PFSK-1 (cell line): ENCODE results near the gene CPTP.

Source experiments
- FOXP2 ChIP-seq: optimal IDR thresholded peaks from 2 replicates; pipeline ENCODE3; 2011; ENCODE audit warnings: borderline replicate concordance, control low read depth, inconsistent platforms; ENCODE audit not compliant: insufficient read depth; ENCODE audit errors: extremely low read length, extremely low read depth
- POLR2AphosphoS5 ChIP-seq: IDR thresholded peaks from 2 replicates; pipeline ENCODE4 v1.6.1; 2012; ENCODE audit warnings: low read depth, mild to moderate bottlenecking, control low read depth, low read length, moderate library complexity
- SIN3A ChIP-seq: IDR thresholded peaks from 2 replicates; pipeline ENCODE4 v1.6.1; 2012; ENCODE audit warnings: mild to moderate bottlenecking, low read length, moderate library complexity, borderline replicate concordance; ENCODE audit not compliant: insufficient read depth
- TAF1 ChIP-seq: IDR thresholded peaks from 2 replicates; pipeline ENCODE4 v1.6.1; 2012; ENCODE audit warnings: low read length, control low read depth, borderline replicate concordance; ENCODE audit not compliant: insufficient read depth
- TF ChIP-seq, protein P1 (sequence below), 2 experiments: IDR thresholded peaks; 2 replicates each; pipeline versions ENCODE4 v1.6.1 to v1.8.0; 2011 to 2012; ENCODE audit warnings: low read depth in 2 of 2, low read length in 2 of 2, control low read depth in 1 of 2, inconsistent platforms in 1 of 2, mild to moderate bottlenecking in 1 of 2, moderate library complexity in 1 of 2; ENCODE audit not compliant: insufficient read depth in 1 of 2

DNA sequence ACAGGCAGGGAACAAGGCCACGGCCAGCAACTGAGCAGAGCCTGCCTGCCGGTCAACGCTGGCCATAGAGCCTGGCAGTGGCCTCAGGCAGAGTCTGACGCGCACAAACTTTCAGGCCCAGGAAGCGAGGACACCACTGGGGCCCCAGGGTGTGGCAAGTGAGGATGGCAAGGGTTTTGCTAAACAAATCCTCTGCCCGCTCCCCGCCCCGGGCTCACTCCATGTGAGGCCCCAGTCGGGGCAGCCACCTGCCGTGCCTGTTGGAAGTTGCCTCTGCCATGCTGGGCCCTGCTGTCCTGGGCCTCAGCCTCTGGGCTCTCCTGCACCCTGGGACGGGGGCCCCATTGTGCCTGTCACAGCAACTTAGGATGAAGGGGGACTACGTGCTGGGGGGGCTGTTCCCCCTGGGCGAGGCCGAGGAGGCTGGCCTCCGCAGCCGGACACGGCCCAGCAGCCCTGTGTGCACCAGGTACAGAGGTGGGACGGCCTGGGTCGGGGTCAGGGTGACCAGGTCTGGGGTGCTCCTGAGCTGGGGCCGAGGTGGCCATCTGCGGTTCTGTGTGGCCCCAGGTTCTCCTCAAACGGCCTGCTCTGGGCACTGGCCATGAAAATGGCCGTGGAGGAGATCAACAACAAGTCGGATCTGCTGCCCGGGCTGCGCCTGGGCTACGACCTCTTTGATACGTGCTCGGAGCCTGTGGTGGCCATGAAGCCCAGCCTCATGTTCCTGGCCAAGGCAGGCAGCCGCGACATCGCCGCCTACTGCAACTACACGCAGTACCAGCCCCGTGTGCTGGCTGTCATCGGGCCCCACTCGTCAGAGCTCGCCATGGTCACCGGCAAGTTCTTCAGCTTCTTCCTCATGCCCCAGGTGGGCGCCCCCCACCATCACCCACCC, 6.7 kb downstream of the CPTP start, which contains the start of gene TAS1R3:
- TF ChIP-seq POLR2AphosphoS5 (no peak), TAF1 (no peak), SIN3A (no peak), FOXP2 (no peak)
- TF ChIP-seq, protein P1, sequence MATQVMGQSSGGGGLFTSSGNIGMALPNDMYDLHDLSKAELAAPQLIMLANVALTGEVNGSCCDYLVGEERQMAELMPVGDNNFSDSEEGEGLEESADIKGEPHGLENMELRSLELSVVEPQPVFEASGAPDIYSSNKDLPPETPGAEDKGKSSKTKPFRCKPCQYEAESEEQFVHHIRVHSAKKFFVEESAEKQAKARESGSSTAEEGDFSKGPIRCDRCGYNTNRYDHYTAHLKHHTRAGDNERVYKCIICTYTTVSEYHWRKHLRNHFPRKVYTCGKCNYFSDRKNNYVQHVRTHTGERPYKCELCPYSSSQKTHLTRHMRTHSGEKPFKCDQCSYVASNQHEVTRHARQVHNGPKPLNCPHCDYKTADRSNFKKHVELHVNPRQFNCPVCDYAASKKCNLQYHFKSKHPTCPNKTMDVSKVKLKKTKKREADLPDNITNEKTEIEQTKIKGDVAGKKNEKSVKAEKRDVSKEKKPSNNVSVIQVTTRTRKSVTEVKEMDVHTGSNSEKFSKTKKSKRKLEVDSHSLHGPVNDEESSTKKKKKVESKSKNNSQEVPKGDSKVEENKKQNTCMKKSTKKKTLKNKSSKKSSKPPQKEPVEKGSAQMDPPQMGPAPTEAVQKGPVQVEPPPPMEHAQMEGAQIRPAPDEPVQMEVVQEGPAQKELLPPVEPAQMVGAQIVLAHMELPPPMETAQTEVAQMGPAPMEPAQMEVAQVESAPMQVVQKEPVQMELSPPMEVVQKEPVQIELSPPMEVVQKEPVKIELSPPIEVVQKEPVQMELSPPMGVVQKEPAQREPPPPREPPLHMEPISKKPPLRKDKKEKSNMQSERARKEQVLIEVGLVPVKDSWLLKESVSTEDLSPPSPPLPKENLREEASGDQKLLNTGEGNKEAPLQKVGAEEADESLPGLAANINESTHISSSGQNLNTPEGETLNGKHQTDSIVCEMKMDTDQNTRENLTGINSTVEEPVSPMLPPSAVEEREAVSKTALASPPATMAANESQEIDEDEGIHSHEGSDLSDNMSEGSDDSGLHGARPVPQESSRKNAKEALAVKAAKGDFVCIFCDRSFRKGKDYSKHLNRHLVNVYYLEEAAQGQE (IDR thresholded peaks at IDR 0.05; ENCODE audit: insufficient read depth in 1 of 2, low read depth in 2 of 2, low read length in 2 of 2), result no peak
